Measurements from ENCODE around the gene WIPF3. TPM values are rescaled to one million over a fixed set of nuclear protein-coding genes. Genes with fewer than 3 reads are reported as not detected.

Gene WIPF3
- total and polyA plus RNA-seq, 10 of the 15 experiments (the other 5 are each of a cell fraction or from before 2014, with no cell fraction given): 0.03 to 0.05 TPM; not detected in 8

DNA sequence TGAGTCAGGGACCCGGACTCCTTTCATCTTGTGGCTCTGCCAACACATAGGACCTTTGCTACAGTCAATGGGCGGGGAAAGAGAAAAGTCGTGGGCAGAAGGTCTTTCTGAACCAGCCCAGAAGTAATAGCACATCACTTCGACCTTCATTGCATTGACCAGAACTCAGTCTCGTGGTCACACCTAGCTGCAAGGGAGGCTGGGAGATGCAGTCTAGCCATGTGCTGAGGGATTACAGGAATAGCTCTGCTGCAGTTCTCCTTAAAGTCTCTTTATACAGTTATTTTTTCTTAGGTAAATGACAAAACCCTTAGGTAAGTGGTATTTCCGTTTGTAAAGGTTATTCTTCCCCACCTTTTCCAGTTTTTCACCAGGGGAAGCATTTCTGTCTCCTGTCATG lies 25.4 kb downstream of the WIPF3 start:
- H3K79me2 ChIP-seq (ENCODE audit: control insufficient read depth, insufficient read depth, low read length): no peaks in the 10 kb centered on the region
- H3K27ac ChIP-seq (ENCODE audit: control insufficient read depth, insufficient read depth): no peak overlapping the region
- no peaks in the 10 kb centered on the region for H3K9me3 ChIP-seq (replicated peaks; ENCODE audit: control insufficient read depth, insufficient read depth, low read length)
- no TSS peak for BruUV-seq (replicated peaks)
- no peak for ATAC-seq
- H3K4me1 ChIP-seq (ENCODE audit: control insufficient read depth, insufficient read depth, low read length): no peaks in the 10 kb centered on the region
- intact Hi-C loops (cut with micrococcal nuclease; ENCODE audit: unreplicated experiment): no loop called here
- no peak for FAIRE-seq
- ChIA-PET CTCF (no interaction called here), POLR2A (no interaction called here), RAD21 (ENCODE audit: unreplicated experiment) (no interaction called here), SMC1A (ENCODE audit: uncharacterized antibody, unreplicated experiment) (no interaction called here)
- no peak overlapping the region for H3K9ac ChIP-seq (ENCODE audit: control insufficient read depth, insufficient read depth, low read length)
- TF ChIP-seq WRNIP1 (IDR thresholded peaks at IDR 0.05; ENCODE audit: borderline replicate concordance, low read depth, low read length) (no peak), NRF1 (conservative IDR thresholded peaks at IDR 0.05; ENCODE audit: low read depth, low read length) (no peak), SMAD5 (IDR thresholded peaks at IDR 0.05; ENCODE audit: low read depth) (no peak), RFX5 (IDR thresholded peaks at IDR 0.05; ENCODE audit: low read depth, low read length) (no peak), FOXK2 (IDR thresholded peaks at IDR 0.05) (no peak), ZNF384 (IDR thresholded peaks at IDR 0.05; ENCODE audit: borderline replicate concordance, low read depth, low read length) (no peak), STAT3 (IDR thresholded peaks at IDR 0.05; ENCODE audit: low read depth, low read length) (no peak), NKRF (conservative IDR thresholded peaks at IDR 0.05) (no peak), NFIC (IDR thresholded peaks at IDR 0.05; ENCODE audit: low read depth, low read length) (no peak)
- no peak overlapping the region for H2AFZ ChIP-seq (ENCODE audit: control insufficient read depth, low read depth, low read length)
- 43% methylated on average over 6 of the region's 6 CpGs for WGBS (ENCODE audit: insufficient coverage, insufficient replicate concordance, low lambda C conversion rate, missing lambda C conversion rate)
- H3K4me3 ChIP-seq: no peak overlapping the region
- peaks cover 0 to 2% of the 10 kb centered on the region in 2 experiments; a peak in 2 of 4 replicates for H3K27me3 ChIP-seq (replicated peaks in 1 of 2; ENCODE audit: control insufficient read depth in 2 of 2, insufficient read depth in 2 of 2, low read length in 1 of 2)
- DNase-seq (ENCODE audit: low read depth, low spot score): no peak
- no peak overlapping the region for H3K4me2 ChIP-seq (ENCODE audit: control insufficient read depth, insufficient read depth)
- in situ Hi-C loops (cut with MboI): no loop called here
- no peaks in the 10 kb centered on the region for H4K20me1 ChIP-seq (ENCODE audit: control insufficient read depth, insufficient read depth)
- no peaks in the 10 kb centered on the region for H3K36me3 ChIP-seq (ENCODE audit: control insufficient read depth in 2 of 2, insufficient read depth in 2 of 2, low read length in 1 of 2)

Measured in GM12878 (cell line).